ENCODE measurements around the gene PNLIP. TPM values are rescaled to one million over a fixed set of nuclear protein-coding genes. Genes with fewer than 3 reads are reported as not detected.

Gene PNLIP
- total and polyA plus RNA-seq, 8 donors: 1,789 to 39,320 (median 9,967) TPM

- peak overlapping the region; percentile 38 to 93 (median 75) for H3K27ac ChIP-seq
- intact Hi-C loops (cut with DNase I): no loop called here
- H3K4me1 ChIP-seq: peaks cover 0 to 19% (median 4%) of the 10 kb centered on the region in 3 donors
- peak; percentile 69 to 89 (median 83) for DNase-seq
- FAIRE-seq: no peak
- ATAC-seq: peak; percentile 1 to 9 (median 2)
- H3K27me3 ChIP-seq: no peaks in the 10 kb centered on the region
- peak overlapping the region in 1 of 4 donors; percentile 8 for H3K4me3 ChIP-seq
- TF ChIP-seq CTCF (IDR thresholded peaks at IDR 0.05): no peak
- WGBS, 2 donors: 25 to 39% methylated on average over 2 of the region's 2 CpGs
- no peaks in the 10 kb centered on the region for H3K36me3 ChIP-seq
- H3K9me3 ChIP-seq: no peaks in the 10 kb centered on the region
These were observed 67.7 kb downstream of the PNLIP start for GRCh38 chr10:116613471-116613870.

- intact Hi-C loops (cut with DNase I): no loop called here
- no peak for TF ChIP-seq CTCF (IDR thresholded peaks at IDR 0.05)
- ATAC-seq: no peak
- Histone ChIP-seq H3K36me3 (no peaks in the 10 kb centered on the region), H3K4me3 (peak overlapping the region in 3 of 4 donors; percentile 16 to 39 (median 29)), H3K4me1 (peaks cover 3 to 31% (median 4%) of the 10 kb centered on the region in 3 donors), H3K27me3 (no peaks in the 10 kb centered on the region), H3K27ac (peak overlapping the region; percentile 57 to 93 (median 78)), H3K9me3 (no peaks in the 10 kb centered on the region)
- WGBS, 2 donors: 25 to 28% methylated on average over 2 of the region's 2 CpGs
- peak in 3 of 6 donors; percentile 34 to 42 (median 34) for DNase-seq
- no peak for FAIRE-seq
These were observed 69.1 kb downstream of the PNLIP start for GRCh38 chr10:116614796-116615195.

- intact Hi-C loops (cut with DNase I): no loop called here
- no peaks in the 10 kb centered on the region for H3K27me3 ChIP-seq
- no peaks in the 10 kb centered on the region for H3K9me3 ChIP-seq
- ATAC-seq (peak; percentile 41 to 58 (median 47)), FAIRE-seq (no peak), DNase-seq (peak; percentile 83 to 97 (median 96))
- peak overlapping the region; percentile 65 to 93 (median 80) for H3K27ac ChIP-seq
- WGBS, 2 donors: 35 to 39% methylated on average over 3 of the region's 3 CpGs
- H3K4me1 ChIP-seq: peaks cover 4 to 31% (median 4%) of the 10 kb centered on the region in 3 donors
- no peaks in the 10 kb centered on the region for H3K36me3 ChIP-seq
- TF ChIP-seq CTCF (IDR thresholded peaks at IDR 0.05): no peak
- peak overlapping the region in 3 of 4 donors; percentile 16 to 39 (median 29) for H3K4me3 ChIP-seq
These were observed 69.6 kb downstream of the PNLIP start for GRCh38 chr10:116615199-116615776.

Other genes starting within 250 kb of the PNLIP start
- gene CCDC172, start 221.5 kb upstream of the PNLIP start, total RNA-seq: not detected
- gene CCDC172, start 221.5 kb upstream of the PNLIP start, polyA plus RNA-seq: not detected
- gene PNLIPRP3, start 118.1 kb upstream of the PNLIP start, total RNA-seq: under 1 TPM in 2 of 6 donors, not detected in 4; 0.09 to 0.32 TPM
- not detected for gene PNLIPRP3, start 118.1 kb upstream of the PNLIP start, polyA plus RNA-seq
- gene PNLIPRP1, start 45.0 kb downstream of the PNLIP start, total RNA-seq: 1,000 to 10,000 TPM; 4,088 to 8,927 (median 4,675) TPM
- 1,000 to 10,000 TPM; 3,212 to 6,957 TPM for gene PNLIPRP1, start 45.0 kb downstream of the PNLIP start, polyA plus RNA-seq
- gene PNLIPRP2, start 75.0 kb downstream of the PNLIP start, total RNA-seq: 1,000 to 10,000 TPM in 5 of 6 donors, 100 to 1,000 TPM in 1; 455 to 7,545 (median 2,236) TPM
- 1,000 to 10,000 TPM; 1,594 to 2,679 TPM for gene PNLIPRP2, start 75.0 kb downstream of the PNLIP start, polyA plus RNA-seq
- 1 to 10 TPM; 3.1 to 8.2 (median 4.5) TPM for gene HSPA12A, start 196.6 kb downstream of the PNLIP start, total RNA-seq
- gene HSPA12A, start 196.6 kb downstream of the PNLIP start, polyA plus RNA-seq: 1 to 10 TPM; 2.7 to 3.6 TPM